GM19351 (cell line): ENCODE data around the gene PPP1R15B.

Experiments
- ATAC-seq: cut with Tn5 transposase; IDR thresholded peaks from one replicate; pipeline ENCODE4 v1.9.1; 2021; ENCODE audit warnings: mild to moderate bottlenecking, moderate library complexity; ENCODE audit not compliant: unreplicated experiment

The PPP1R15B gene

DNA sequence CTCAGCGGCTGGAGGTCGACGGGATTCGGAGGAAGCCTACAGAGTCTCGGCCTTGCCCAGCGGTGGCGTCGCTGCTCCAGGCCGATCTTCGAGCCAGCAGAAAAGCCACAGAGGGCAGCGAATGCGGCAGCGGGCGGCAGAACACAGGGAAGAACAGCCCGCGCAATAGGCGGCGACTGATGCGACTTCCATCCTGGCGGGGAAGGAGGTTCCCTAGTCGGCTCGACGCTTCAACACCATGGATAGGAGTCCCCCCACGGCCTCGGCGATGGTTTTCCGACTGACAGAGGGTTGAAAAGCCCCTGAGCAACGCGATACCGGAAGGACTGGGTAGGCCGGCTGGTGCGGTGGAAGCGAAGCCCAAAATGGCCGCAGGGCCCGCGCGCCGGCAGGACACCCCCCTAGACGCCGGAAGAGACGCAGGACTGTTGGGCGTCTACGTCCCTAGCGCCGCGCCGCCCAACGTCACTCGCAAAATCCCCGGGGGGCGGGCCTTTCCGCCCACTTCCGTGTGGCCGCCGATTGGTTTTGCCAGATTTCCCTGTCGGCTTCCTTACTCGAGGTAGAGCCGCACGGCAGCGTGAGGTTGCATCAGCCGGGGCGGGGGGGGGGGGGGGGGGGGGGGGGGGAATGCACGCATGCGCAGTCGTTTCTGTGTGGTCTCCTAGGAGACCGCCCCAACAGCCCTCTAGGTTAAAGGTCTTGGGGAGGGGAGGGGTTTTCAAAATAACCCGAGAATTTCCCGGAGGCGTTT is at the start of gene PPP1R15B:
Gene PPP1R15B, minus strand, starts transcription at position 367 of the 754 bp plus-strand sequence. CDS start 406 bp downstream, outside the sequence.
- peak; percentile 87 for ATAC-seq

DNA sequence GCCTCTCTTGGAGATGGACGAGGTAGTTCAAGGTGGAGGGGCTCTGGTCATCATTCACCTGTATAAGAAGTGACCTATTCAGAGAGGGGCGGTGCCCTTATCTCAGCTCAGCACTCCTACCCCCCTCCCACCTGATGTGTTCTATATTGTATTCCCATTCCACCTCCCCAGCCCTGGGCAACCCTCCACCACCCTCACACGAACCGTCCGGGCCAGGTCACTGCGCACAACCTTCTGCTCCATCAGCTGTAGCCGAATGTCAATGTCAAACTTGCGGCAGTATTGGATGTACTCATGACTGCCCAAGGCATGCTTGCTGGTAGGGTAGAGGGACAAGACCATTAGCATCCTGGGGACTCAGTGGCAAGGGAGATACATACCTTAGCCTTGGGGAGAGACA is 48.7 kb upstream of the PPP1R15B start:
- ATAC-seq: no peak

DNA sequence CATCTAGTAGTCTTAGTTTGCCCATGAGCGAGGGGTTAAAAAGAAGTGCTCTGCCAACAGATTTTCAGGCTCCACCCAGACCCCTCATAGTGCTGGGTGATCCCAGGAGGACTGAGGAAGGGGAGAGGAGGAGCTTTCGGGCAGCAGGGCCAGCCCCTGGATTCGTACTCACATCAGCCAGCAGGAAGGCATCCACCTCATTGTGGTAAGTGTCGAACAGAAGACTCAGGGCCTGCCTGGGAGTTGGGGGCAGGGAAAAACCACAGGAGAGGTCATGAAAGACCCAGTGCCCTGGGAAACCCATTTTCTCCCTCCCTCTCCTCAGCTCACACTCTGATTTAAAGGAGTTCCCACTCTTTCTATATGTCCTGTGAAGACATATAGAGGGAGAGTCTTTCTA is 48.1 kb upstream of the PPP1R15B start:
- no peak for ATAC-seq

DNA sequence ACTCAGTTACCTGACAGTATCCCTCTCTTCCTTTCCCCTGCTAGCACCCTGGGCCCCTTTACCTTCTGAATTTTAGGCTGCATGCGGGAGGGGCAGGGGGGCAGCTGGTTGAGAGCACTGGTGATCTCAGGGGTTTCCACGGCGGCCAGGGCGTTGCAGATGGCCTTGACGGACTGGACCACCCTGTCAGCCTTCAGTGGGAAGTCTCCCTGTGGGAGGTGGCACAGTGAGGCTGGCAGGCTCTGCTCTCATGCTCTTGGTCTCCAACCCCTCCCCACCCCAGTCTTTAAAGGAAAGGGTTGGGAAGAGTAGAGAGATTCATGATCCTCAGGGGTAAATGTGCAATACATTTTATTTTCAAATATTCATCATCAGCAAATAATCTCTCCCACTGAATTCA is 46.0 kb upstream of the PPP1R15B start:
- no peak for ATAC-seq

DNA sequence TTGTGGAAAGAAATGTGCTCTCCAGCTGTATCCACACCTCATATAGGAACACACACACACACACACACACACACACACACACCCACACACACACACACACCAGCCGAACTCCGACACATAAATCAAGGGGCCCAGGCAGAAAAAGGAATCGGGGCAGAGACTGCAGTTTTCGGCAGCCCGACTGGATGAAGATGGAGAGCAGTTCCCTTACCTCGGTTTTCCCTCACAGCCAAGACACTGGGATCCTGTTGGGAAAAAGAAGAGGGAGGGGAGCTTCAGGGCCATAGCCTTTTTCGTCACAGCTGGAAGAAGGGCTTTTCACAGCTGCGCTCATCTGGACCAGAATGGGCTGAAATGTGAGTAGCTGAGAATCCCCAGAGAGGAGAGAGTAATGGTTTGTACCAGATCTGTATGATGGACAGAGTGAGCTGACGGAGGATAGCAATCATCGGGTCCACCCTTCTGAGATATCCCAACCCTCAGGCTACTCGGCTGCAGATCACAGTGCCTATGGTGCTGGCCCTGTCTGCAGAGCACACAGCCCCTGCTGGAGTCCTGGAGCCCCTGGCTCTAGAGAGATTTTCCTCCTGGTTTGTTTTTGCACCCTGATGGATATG is 45.3 kb upstream of the PPP1R15B start:
- no peak for ATAC-seq

DNA sequence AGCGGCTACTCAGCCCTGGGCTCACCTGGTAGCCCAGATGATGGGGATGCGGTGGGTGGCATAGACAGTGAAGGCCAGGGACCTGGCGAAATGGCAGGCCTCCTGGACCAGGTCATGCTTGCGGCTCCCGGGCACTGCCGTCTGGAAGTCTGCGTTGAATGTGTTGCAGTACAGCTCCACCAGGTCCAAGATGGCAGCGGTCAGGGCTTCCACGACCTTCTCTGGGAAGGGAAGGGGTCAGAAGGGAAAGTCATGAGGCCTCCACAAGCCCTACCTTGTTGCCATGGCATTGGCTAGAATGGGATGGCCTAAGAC is 44.2 kb upstream of the PPP1R15B start:
- no peak for ATAC-seq

DNA sequence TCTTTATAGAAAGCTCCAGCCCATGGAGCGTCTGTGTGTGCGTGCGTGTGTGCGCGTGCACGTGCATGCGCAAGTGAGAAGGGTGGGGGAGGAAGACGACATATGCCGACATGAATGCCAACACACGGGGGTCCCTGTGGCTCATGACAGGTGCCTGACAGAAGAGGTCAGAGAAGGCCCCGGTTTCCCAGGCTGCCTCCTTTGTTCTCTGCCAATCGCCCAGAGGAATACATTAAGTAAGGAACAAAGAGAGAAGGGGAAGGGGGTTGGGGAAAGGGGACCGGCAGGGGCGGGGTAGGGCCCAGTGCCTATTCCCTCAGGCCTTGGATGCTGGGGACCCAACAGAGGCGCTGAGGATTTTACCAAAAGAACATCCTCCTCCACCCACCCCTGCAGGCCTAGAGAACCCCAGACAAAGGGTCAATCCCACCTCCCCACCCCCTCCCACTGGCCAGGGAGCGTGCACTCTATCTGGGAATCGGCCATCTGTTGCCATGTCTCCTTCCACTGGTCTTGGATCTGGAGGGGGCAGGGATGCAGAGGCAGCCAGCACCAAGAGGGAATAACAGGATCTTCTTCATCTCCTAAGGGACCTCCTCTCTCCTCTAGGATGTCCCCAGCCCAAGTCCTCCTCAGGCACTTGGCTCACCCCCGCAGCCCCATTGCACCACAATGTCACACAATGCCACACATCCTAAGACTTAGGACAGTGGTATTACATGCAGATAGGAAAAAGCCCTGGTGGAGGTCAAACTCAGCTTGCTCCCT is 43.6 kb upstream of the PPP1R15B start:
- ATAC-seq: no peak

DNA sequence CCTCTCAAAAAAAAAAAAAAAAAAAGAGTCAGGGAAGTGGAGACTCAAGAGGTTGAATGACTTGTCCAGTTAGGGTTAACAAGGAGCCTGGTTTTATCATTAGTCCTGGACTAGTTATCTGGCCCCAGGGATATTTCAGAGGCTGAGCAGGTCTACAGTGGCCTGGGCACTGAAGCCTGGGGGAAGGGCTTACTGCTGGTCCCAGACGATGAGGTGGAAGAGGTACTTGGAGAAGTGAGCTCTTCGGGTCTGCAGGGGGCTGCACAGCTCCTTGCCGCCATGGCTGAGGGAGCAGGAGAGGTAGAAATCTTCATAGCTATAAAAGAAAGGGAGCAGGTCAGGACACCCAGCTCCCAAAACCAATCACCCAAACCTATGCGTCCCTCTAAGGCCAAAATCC is 42.9 kb upstream of the PPP1R15B start:
- ATAC-seq: no peak

DNA sequence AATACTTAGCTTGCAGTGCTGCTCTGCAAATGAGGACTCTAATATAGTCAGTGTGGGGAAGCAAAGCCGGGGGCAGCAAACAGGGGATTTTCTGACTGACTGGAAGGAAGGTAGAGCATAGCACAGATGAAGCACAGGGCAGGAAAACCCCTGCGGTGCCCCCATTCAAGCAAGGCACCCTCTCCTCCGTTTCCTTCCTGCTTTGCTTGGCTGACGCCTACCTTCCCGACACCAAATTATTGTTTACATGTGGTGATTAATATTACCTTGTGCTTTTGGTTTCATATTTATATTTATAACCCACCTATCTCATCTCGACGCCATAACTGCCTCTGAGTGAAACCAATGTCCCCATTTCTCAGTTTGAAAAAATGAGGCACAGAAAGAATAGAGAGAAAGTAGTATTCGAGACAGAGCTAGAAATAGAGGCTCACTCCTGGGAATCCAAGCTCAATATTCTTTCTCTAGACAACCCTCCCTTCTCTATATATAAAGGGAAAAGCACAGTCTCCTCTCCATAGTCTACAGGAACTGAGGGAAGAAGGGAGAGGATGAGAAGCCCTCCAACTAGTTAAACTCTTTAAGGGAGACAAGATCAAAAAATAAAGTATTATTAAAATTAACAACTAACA is 41.6 kb upstream of the PPP1R15B start:
- peak; percentile 94 for ATAC-seq

DNA sequence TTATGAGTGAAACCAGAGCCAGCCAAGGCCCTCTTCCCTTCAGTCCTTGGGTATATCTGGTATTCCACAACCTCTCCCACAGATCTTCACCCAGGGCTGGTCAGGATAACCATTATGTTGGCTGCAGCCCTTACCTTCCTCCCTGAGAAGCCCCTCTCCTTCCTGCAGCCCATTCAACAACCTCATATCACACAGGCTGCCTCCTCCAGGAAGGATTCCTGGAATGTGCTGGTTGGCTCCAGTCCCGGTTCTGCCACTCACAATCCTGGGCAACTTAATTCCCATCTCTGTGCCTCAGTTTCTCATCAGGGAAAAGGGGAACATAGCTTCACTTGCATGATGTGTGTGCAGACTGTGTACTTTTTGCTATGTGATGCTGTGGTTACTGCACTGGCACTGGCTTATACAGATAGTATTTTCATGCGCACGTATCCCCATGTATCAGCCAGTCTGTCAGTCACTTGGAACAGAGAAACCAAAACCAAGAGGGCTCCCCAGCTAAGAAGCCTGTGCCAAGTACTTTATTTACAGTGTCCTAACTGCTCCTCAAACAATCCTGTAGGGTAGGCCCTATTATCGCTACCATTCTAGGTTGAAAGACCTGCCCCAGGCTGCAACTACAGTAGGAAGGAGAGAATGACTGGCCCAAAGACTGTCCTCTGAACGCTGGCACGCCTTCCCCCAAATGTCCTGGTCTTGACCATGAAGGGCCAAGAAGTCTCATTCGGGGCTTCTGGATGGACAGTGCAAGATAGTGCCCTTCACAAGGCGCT is 39.9 kb upstream of the PPP1R15B start:
- no peak for ATAC-seq

DNA sequence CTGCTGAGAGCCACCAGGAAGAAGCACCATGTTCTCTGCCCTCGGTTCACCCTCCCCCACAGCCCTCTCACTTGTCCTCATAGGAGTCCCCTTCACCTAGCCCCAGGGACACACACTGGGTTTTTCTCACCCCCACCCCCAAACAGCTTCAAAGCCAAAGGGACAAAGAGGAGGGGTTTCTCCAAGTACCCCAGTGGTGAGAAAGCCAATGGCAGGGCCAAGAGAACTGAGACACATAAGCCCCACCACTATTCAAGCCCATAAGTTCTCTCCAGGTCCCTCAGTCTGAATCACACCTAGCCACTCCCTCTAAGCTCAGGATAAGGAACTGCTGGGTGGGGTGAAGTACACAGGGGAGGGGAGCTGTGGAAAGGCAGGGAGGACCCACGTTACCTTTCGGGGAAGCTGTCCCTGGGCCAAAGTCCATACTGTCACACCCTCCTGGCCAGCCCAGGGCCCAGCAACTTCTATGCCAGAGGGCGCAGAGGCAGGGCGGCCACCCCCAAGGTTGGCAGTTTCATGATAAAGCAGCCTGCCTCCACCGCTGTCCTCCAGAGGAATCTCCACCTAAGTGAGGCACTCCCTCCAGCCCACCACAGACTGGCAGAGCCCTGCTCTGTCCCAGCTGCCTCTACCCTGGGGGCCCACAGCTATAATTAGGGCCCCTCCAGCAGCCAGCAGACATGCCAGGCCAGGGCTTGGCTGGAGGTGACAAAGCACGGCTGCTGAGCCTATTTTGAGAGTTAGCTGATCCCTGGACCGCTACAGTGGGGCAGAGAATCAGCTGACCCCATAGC is 39.0 kb upstream of the PPP1R15B start:
- no peak for ATAC-seq

DNA sequence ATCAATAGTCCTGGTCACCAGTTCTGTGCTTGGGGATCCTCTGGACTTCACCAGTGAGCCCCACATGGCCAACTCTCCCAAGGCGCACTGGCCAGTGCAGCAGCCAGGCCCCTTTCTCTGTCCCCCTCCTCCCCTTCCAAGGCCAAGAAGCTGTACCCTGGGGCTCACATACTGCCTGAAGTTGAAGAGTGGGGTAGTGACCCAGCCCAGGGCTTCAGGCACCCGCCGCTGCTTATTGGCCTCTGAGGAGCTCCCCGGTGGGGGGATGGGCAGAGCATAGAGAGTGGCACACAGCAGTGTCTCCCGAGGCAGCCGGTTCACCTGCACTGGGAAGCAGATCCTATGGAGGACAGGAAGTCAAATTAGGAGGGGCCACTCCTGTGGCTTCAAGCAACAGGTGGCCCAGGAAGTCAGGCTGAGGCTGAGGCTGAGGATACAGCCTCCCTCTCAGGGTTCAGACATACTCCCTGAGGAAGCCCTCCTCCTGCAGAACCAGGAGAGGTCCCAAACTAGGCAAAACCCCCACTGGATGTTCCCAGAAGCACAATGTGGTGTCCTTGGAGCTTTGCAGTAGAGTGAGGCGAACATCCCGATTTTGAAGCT is 38.2 kb upstream of the PPP1R15B start:
- no peak for ATAC-seq

DNA sequence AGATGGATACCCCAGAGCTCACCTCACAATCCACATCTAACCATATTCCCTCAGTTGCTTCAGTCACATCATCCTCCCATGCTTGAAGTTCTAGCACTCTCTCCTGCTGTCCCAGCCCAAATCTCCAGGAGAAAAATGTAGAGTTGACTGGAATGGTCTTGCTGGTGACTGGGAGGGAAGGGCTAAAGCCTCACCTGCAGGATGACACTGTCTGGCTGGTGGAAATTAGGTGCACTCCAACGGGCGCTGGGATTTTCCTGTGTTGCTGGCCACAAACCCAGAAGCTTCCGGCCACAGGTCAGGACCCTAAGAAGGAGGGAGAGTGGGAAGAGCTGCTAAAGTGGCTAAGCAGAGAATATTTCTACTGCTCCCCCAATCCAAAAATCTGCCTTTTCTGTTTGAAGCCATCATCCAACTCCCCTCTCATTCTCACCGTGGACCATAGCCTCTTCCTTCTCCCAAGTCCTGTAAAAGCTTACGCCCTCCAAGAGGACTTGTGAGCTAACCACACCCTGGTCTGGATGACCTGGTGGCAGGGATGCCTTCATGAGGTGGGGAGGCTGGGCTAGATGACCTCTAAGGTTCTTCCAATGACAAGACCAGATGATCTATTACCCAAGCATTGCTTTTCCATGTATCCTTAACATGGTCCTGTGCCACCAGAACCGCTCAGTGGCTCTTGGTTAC is 37.5 kb upstream of the PPP1R15B start:
- ATAC-seq: no peak

DNA sequence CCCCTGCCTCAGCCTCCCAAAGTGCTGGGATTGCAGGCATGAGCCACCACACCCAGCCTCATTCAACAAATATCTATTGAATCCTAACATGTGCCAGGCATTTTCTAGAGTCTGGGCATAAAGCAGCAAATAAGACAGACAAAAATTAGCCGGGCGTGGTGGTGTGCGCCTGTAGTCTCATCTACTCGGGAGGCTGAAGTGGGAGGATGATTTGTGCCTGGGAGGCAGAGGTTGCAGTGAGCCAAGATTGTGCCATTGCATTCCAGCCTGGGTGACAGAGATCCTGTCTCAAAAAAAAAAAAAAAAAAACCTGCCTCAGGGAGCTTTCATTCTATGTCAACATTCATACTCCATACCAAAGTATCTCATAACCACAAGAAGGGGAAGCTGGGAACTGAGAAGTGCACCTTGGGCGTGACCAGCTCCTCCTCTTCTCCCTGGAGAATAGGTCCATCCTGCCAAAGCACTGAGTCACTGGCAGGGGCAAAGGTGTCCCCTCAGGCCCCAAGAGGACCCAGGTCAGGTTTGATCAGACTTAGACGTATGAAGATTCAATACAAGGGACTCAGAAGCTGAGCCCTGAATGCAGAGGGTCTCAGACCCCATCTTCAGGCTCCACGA is 36.8 kb upstream of the PPP1R15B start:
- no peak for ATAC-seq

DNA sequence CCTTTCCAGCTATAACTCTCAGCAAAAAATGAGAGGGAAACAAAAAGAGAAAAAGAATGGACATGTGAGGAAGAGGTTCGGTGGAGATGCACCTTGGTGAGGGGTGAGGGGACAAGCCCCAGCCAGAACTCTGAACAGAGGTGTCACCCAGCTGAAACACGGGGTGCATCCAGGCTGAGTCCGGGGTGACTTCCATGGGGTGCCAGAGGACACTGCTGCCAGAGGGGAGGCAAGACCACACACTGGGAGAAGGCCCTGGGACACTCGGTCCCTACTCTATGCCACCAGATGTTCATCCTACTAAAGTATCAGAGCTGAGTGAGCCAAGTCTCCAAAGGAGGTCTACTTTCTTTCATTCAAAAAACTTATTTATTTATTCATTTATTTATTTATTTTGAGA is 36.1 kb upstream of the PPP1R15B start:
- ATAC-seq: no peak

DNA sequence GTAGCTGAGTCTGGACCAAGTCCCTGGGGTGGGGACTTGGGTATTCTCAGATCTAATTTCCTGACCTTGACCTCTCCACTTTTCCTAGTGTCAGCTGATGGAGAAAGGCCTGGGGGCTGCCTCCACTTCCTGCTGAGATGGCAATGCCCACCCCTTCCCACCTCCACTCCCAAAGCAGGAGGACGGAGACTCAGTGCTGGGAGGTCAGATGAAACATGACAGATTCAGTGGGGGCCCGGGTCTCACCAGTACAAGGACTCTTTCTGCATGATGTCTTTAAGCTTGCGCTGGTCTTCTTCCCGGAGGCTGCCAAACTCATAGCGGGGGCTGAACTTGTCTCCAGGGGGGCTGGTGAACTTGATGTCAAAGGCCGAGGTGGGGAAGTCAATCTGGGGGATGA is 35.6 kb upstream of the PPP1R15B start:
- no peak for ATAC-seq

DNA sequence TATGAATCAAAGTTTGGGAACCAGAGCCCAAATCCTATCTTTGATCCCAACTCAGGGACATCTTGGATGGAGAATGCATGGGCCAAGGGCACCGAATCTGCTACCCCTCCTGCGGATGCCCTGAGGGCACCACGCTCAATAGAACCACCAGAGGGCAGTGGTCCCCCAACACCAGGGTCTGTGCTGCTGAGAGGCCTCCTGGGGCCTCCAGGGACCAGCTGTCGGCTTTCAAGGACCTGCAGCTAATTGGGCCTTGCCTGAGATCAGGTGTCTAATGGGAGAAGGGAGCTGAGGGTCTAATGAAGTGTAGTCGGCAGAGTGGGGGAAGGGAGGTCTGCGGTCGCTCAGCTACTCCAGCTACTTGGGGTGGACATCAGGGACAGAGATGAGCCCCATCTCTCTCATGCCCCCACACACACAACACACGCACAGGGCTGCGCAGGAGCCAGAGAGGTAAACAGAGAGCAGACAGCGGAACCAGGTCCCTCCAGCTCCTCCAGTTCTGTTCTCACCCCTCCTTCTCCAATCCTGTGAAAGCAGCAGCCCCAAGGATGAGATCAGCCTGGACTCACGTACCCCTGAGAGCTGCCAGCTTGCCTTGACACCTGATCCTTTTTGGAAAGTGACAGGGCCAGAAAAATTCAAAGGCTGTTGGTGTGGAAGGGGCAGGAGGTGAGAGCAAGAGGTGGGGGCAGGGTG is 34.9 kb upstream of the PPP1R15B start:
- ATAC-seq: peak; percentile 76

DNA sequence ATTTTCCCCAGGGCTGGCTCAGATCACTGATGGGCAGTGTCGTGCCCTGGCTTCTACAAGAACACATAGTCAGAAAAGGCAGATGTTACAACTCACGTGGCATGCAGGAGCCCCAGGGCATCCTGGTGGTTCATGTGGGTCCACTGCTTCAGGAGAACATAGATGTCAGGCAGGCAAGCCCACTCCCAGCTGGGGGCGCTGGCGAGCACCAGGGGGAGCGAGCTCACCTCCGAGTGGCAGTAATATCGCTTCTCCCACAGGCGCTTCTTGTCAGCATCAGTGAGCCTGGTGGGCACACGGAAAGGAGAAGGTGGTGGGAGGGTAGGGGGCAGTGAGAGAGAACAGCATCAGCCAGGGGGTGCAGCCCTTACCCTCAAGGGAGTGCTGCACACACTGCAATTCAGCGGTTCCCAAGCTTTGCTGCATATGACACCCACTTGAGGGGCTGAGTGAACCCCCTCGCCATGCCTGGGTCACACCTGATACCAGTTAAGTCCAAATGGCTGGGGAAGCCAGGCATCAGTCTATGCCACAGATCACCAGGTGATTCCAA is 34.3 kb upstream of the PPP1R15B start:
- ATAC-seq: no peak
